ENCODE results near the gene RAD50.
"Not testable (repeated sequence)": the region's sequence is repeated elsewhere in the genome, so short reads cannot be mapped to it uniquely, and the experiment has no call there.

RAD50 gene

GRCh38 chr5:132559383-132560060 lies 2.7 kb downstream of the RAD50 start:
- DNase-seq, result no peak

GRCh38 chr5:132561601-132562000 lies 4.8 kb downstream of the RAD50 start:
- DNase-seq, result no peak

GRCh38 chr5:132564555-132564954 lies 7.8 kb downstream of the RAD50 start:
- DNase-seq, result not testable (repeated sequence)

GRCh38 chr5:132566657-132567056 lies 9.9 kb downstream of the RAD50 start:
- DNase-seq, result no peak

GRCh38 chr5:132576123-132576522 lies 19.3 kb downstream of the RAD50 start:
- DNase-seq, result no peak

- not testable (repeated sequence) for DNase-seq
These were observed 27.8 kb downstream of the RAD50 start for GRCh38 chr5:132584560-132584959.

GRCh38 chr5:132586063-132586462 lies 29.3 kb downstream of the RAD50 start:
- no peak for DNase-seq

GRCh38 chr5:132589467-132589866 lies 32.7 kb downstream of the RAD50 start:
- DNase-seq, result no peak

- no peak for DNase-seq
These were observed 34.4 kb downstream of the RAD50 start for GRCh38 chr5:132591145-132591544.

GRCh38 chr5:132592521-132592920 lies 35.7 kb downstream of the RAD50 start:
- DNase-seq, result no peak

- no peak for DNase-seq
These were observed 37.4 kb downstream of the RAD50 start for GRCh38 chr5:132594170-132594569.

- DNase-seq, result no peak
These were observed 38.8 kb downstream of the RAD50 start for GRCh38 chr5:132595624-132596023.

- no peak for DNase-seq
These were observed 44.4 kb downstream of the RAD50 start for GRCh38 chr5:132601071-132601728.

- no peak for DNase-seq
These were observed 50.3 kb downstream of the RAD50 start for GRCh38 chr5:132607095-132607494.

- no peak for DNase-seq
These were observed 51.3 kb downstream of the RAD50 start for GRCh38 chr5:132608107-132608506.

- DNase-seq, result no peak
These were observed 55.2 kb downstream of the RAD50 start for GRCh38 chr5:132611965-132612364.

- DNase-seq, result no peak
These were observed 56.1 kb downstream of the RAD50 start for GRCh38 chr5:132612846-132613245.

GRCh38 chr5:132621699-132622098 lies 64.9 kb downstream of the RAD50 start:
- no peak for DNase-seq

- DNase-seq, result no peak
These were observed 65.8 kb downstream of the RAD50 start for GRCh38 chr5:132622608-132623007.

GRCh38 chr5:132627470-132627869 lies 70.7 kb downstream of the RAD50 start:
- DNase-seq, result no peak

- no peak for DNase-seq
These were observed 72.0 kb downstream of the RAD50 start for GRCh38 chr5:132628814-132629213.

- DNase-seq, result no peak
These were observed 72.6 kb downstream of the RAD50 start for GRCh38 chr5:132629230-132629944.

GRCh38 chr5:132633587-132633986 lies 76.8 kb downstream of the RAD50 start:
- not testable (repeated sequence) for DNase-seq

GRCh38 chr5:132635873-132636272 lies 79.1 kb downstream of the RAD50 start:
- no peak for DNase-seq
